Measurements from ENCODE around the gene GRIK4. TPM values are rescaled to one million over a fixed set of nuclear protein-coding genes. Genes with fewer than 3 reads are reported as not detected.

GRIK4 gene
- polyA plus RNA-seq, 1 experiment = 0.55 TPM

DNA sequence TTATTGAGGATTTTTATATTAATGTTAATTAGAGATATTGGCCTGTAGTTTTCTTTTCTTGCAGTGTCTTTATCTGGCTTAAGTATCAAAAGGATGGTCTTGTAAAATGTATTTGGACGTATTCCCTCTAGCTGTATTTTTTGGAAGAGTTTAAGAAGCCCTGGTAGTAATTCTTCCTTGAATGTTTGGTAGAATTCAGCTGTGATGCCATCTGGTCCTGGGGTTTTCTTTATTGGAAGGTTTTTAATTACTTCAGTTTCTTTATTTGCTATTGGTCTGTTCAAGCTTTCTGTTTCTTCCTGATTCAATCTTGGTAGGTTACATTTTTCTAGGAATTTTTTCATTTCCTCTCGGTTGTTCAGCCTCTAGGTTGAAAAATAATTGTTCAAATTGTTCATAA lies 257.4 kb downstream of the GRIK4 start:
- Histone ChIP-seq H3K27ac (ENCODE audit: low read depth, low read length) (no peak overlapping the region), H3K27me3 (ENCODE audit: control insufficient read depth, insufficient read depth, low read length) (peaks cover 2% of the 10 kb centered on the region), H3K9me3 (ENCODE audit: control insufficient read depth, insufficient read depth, low read length) (no peaks in the 10 kb centered on the region; the same call in 1 of the 2 replicates), H3K4me3 (ENCODE audit: low read depth, low read length) (no peak overlapping the region)
- TF ChIP-seq, protein P1, sequence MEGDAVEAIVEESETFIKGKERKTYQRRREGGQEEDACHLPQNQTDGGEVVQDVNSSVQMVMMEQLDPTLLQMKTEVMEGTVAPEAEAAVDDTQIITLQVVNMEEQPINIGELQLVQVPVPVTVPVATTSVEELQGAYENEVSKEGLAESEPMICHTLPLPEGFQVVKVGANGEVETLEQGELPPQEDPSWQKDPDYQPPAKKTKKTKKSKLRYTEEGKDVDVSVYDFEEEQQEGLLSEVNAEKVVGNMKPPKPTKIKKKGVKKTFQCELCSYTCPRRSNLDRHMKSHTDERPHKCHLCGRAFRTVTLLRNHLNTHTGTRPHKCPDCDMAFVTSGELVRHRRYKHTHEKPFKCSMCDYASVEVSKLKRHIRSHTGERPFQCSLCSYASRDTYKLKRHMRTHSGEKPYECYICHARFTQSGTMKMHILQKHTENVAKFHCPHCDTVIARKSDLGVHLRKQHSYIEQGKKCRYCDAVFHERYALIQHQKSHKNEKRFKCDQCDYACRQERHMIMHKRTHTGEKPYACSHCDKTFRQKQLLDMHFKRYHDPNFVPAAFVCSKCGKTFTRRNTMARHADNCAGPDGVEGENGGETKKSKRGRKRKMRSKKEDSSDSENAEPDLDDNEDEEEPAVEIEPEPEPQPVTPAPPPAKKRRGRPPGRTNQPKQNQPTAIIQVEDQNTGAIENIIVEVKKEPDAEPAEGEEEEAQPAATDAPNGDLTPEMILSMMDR (IDR thresholded peaks at IDR 0.05; ENCODE audit: low read depth, low read length) = no peak
- CTCF ChIA-PET = interaction anchor here (0.7 kb wide), 1 partner anchor 34 kb away, joined by 3 read pairs; no protein-coding TSS in a partner anchor
- POLR2A ChIA-PET = no interaction called here
- DNase-seq (ENCODE audit: low read depth, low spot score) = no peak

DNA sequence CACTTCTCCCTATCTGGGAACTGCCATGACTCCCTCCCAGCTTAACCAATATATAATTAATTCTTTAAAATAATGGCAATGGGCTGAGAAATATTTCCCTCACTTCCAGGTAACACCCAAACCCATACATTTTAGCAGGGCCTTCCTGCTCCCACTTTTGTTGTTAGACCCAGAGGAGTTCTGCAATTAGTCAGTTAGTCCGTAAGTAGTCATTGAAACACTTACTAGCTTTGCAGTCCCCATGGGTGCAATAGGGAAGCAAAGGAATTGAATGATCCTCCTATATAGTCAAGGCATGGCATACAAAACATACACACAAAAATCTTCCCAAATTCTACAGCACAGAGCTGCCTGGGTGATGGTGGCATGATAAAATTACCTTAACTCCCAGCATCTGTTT lies 258.4 kb downstream of the GRIK4 start:
- POLR2A ChIA-PET = no interaction called here
- H3K9me3 ChIP-seq (ENCODE audit: control insufficient read depth, insufficient read depth, low read length) = no peaks in the 10 kb centered on the region; the same call in 1 of the 2 replicates
- H3K4me3 ChIP-seq (ENCODE audit: low read depth, low read length) = no peak overlapping the region
- DNase-seq (ENCODE audit: low read depth, low spot score) = no peak
- CTCF ChIA-PET = interaction anchor here (1.1 kb wide), 1 partner anchor 32 kb away, joined by 3 read pairs; no protein-coding TSS in a partner anchor
- H3K27me3 ChIP-seq (ENCODE audit: control insufficient read depth, insufficient read depth, low read length) = peaks cover 2% of the 10 kb centered on the region
- TF ChIP-seq, protein P1 (IDR thresholded peaks at IDR 0.05; ENCODE audit: low read depth, low read length) = no peak
- H3K27ac ChIP-seq (ENCODE audit: low read depth, low read length) = no peak overlapping the region

DNA sequence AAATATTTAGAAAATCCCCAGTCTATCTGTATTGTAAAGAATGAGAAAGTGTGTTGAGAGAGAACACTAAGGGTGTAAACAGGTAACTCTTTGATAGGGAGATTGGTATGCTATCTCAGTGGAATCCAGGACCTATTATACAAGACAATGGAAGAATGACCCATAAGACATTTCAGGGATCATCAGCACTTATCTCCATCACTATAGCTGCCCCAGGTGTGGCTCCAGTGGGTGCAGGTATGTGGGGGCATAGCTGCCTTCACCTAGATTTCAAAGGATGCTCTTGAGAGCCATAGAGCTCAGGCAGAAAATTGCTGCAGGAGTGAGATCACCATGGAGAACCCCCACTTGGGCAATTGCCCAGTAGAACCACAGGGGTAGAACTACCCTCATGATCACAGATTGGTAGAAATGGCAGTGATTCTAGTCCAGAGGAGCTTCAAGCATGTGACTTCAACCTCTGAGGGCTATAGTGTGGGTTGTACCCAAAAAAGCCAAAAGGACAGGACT lies 260.1 kb downstream of the GRIK4 start:
- TF ChIP-seq, protein P1 (IDR thresholded peaks at IDR 0.05; ENCODE audit: low read depth, low read length) = no peak
- ChIA-PET POLR2A (no interaction called here), CTCF (no interaction called here)
- Histone ChIP-seq H3K4me3 (ENCODE audit: low read depth, low read length) (no peak overlapping the region), H3K27me3 (ENCODE audit: control insufficient read depth, insufficient read depth, low read length) (peaks cover 8% of the 10 kb centered on the region), H3K9me3 (ENCODE audit: control insufficient read depth, insufficient read depth, low read length) (no peaks in the 10 kb centered on the region), H3K27ac (ENCODE audit: low read depth, low read length) (no peak overlapping the region)
- DNase-seq (ENCODE audit: low read depth, low spot score) = no peak

DNA sequence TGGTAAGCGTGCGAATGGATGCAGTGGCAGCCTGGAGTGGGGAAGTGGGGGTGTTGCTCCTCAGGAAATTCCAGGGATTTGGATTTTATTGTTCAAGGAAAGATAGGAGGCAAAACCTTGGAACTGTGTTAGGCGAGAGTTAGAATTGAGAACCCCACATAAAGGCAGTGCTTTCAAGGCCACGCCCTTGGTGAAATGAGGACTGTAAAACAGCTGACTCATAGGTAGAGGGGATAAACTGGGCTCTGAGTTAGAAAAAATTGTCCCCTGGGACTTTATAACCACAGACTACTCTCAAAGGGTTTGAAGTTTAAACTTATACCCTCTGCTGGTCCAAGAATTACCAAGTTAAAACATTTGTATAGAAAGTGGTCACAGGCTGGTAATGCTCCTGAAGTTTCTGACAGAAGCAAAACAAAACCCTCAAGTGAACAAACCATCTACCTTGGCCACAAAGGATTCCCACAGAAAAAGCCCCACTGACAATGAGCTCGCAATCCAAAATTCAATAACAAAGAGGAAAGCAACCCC lies 262.0 kb downstream of the GRIK4 start:
- H3K27ac ChIP-seq (ENCODE audit: low read depth, low read length) = no peak overlapping the region
- TF ChIP-seq, protein P1 (IDR thresholded peaks at IDR 0.05; ENCODE audit: low read depth, low read length) = no peak

DNA sequence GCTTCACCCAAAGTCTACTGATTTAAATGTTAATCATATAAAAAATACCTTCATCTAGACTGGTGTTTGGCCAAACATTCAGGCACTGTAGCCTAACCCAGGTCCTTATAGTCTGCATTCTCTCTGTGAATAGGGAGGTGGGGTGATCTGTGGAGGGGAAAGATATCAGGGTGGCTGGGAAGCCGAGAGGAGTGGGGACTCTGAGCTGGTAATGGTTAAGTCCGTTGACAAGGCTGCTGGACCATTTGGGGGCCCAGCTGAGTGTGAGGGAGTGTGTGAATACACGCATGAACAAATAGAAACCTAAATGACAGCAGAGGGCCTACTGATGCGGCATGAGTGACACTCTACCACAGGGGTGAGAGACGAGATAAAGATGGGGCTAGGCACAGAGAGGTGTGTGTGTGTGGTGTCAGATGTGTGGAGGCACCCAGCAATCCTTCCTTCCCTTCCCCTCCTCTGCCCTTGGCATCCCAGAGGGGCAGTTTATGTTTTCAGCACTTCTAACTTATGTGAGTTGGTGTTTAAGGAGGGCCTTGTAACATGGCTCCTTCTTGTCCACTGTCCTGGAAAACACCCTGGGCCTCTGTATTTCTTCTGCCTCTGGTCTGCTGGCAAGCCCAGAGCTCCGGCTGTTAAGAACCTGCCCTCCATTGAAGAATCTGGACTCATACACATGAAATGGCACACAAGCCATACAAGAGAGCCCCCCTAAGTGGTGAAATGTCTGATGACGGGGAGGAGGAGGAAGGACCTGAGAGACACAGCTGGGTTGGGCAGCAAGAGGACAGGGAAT lies 263.2 kb downstream of the GRIK4 start:
- DNase-seq (ENCODE audit: low read depth, low spot score) = no peak
- peaks cover 16% of the 10 kb centered on the region for H3K27me3 ChIP-seq (ENCODE audit: control insufficient read depth, insufficient read depth, low read length)
- ChIA-PET CTCF (interaction anchor here (1.1 kb wide), 1 partner anchor 419 kb away, joined by 3 read pairs; no protein-coding TSS in a partner anchor), POLR2A (no interaction called here)
- H3K4me3 ChIP-seq (ENCODE audit: low read depth, low read length) = no peak overlapping the region
- no peaks in the 10 kb centered on the region for H3K9me3 ChIP-seq (ENCODE audit: control insufficient read depth, insufficient read depth, low read length)
- H3K27ac ChIP-seq (ENCODE audit: low read depth, low read length) = no peak overlapping the region
- TF ChIP-seq, protein P1 (IDR thresholded peaks at IDR 0.05; ENCODE audit: low read depth, low read length) = no peak

More for the DNA sequence above, 262.0 kb downstream of the GRIK4 start:
- H3K4me3 ChIP-seq (ENCODE audit: low read depth, low read length) = no peak overlapping the region
- no peaks in the 10 kb centered on the region for H3K9me3 ChIP-seq (ENCODE audit: control insufficient read depth, insufficient read depth, low read length)
- ChIA-PET CTCF (interaction anchor here (1.1 kb wide), 1 partner anchor 421 kb away, joined by 3 read pairs; no protein-coding TSS in a partner anchor), POLR2A (no interaction called here)
- DNase-seq (ENCODE audit: low read depth, low spot score) = no peak
- H3K27me3 ChIP-seq (ENCODE audit: control insufficient read depth, insufficient read depth, low read length) = peaks cover 12% of the 10 kb centered on the region

Data from AG04450 (cell line).